HCT116 (cell line): ENCODE results near the gene RETREG1. TPM values are rescaled to one million over a fixed set of nuclear protein-coding genes. Genes with fewer than 3 reads are reported as not detected.

Experiments used
- ATAC-seq: fragments of 200-7000 bp; cut with Tn5 transposase; 2 replicates; pipeline ENCODE4 v1.9.1; 2020; ENCODE audit warnings: mild to moderate bottlenecking, moderate library complexity
- BruUV-seq: library from RNA; stranded (reverse); fragments of 400-500 nt; replicated peaks from 2 replicates; lab custom pipeline; 2021; lab: Mats Ljungman, UMichigan
- CTCF ChIA-PET: fragments of 300-600 bp; sonication (Branson Sonifier 250); formaldehyde crosslinking; loops from one replicate; lab custom pipeline; 2021; ENCODE audit warnings: antibody characterized with exemption; lab: Charles Lee
- POLR2A ChIA-PET: fragments of 300-600, 350-600 bp; sonication (Branson Sonifier 250); formaldehyde crosslinking; loops from one replicate; lab custom pipeline; 2021; ENCODE audit warnings: antibody characterized with exemption; lab: Charles Lee
- RAD21 ChIA-PET, 2 experiments: fragments of 300-600 bp; sonication (Branson Sonifier 250); formaldehyde crosslinking; loops; one replicate each; lab custom pipeline; 2023; ENCODE audit warnings: low total read pairs in 2 of 2; ENCODE audit not compliant: uncharacterized antibody in 2 of 2, unreplicated experiment in 2 of 2, low non-redundant PET in 1 of 2; lab: Charles Lee
- DNase-seq: peaks from one replicate; pipeline ENCODE4 v3.0.0-alpha.2; 2010; ENCODE audit warnings: low read depth, low spot score
- H2AFZ ChIP-seq: fragments of 200-600 bp; shearing (Covaris generic), sonication (generic); 2 replicates; pipeline ENCODE4 v1.6.1; 2017; ENCODE audit warnings: low read depth, mixed run types, mixed read lengths, antibody characterized with exemption, low read length; ENCODE audit not compliant: poor library complexity, severe bottlenecking
- H3K27ac ChIP-seq: 2 replicates; pipeline ENCODE4 v1.5.1; 2012; ENCODE audit warnings: low read depth, low read length
- H3K27me3 ChIP-seq: fragments of 200-600 bp; sonication (generic); 2 replicates; pipeline ENCODE4 v1.6.1; 2016; ENCODE audit warnings: mixed run types, low read length, mixed read lengths; ENCODE audit not compliant: insufficient read depth
- H3K36me3 ChIP-seq, 2 experiments: fragments of 200-500 bp in 1 of 2; fragments of 200-600 bp in 1 of 2; sonication (Bioruptor generic) in 1 of 2; sonication (generic) in 1 of 2; 2 replicates each; pipeline versions ENCODE4 v1.5.1 to v1.6.1; 2014 to 2016; ENCODE audit warnings: low read length in 2 of 2, inconsistent platforms in 1 of 2, mixed read lengths in 1 of 2, mixed run types in 1 of 2; ENCODE audit not compliant: insufficient read depth in 2 of 2, control insufficient read depth in 1 of 2
- H3K4me1 ChIP-seq, 2 experiments: fragments of 200-600 bp in 1 of 2; sonication (generic) in 1 of 2; 2 replicates each; pipeline versions ENCODE4 v1.5.1 to v1.6.1; 2012 to 2017; ENCODE audit warnings: low read length in 2 of 2, inconsistent platforms in 1 of 2, mild to moderate bottlenecking in 1 of 2, mixed read lengths in 1 of 2, mixed run types in 1 of 2, moderate library complexity in 1 of 2; ENCODE audit not compliant: insufficient read depth in 2 of 2, control insufficient read depth in 1 of 2
- H3K4me2 ChIP-seq: fragments of 200-600 bp; sonication (generic); 2 replicates; pipeline ENCODE4 v1.6.1; 2017; ENCODE audit warnings: mixed run types, low read length, mixed read lengths
- H3K4me3 ChIP-seq, 2 experiments: fragments of 200-600 bp in 1 of 2; sonication (generic) in 1 of 2; replicated peaks in 1 of 2; 2 replicates each; pipeline ENCODE4 v1.5.1; 2011 to 2016; ENCODE audit warnings: low read length in 2 of 2, control low read depth in 1 of 2, low read depth in 1 of 2, mild to moderate bottlenecking in 1 of 2, mixed read lengths in 1 of 2, mixed run types in 1 of 2
- H3K79me2 ChIP-seq: fragments of 200-600 bp; sonication (generic); 2 replicates; pipeline ENCODE4 v1.6.1; 2017; ENCODE audit warnings: mild to moderate bottlenecking, mixed run types, low read length, moderate library complexity, mixed read lengths; ENCODE audit not compliant: insufficient read depth
- H3K9ac ChIP-seq: fragments of 200-600 bp; sonication (generic); 2 replicates; pipeline ENCODE4 v1.6.1; 2016; ENCODE audit warnings: low read length, mixed read lengths
- H3K9me2 ChIP-seq: fragments of 200-600 bp; sonication (generic), shearing (Covaris generic); 2 replicates; pipeline ENCODE4 v1.6.1; 2017; ENCODE audit warnings: mixed run types, mild to moderate bottlenecking, moderate library complexity; ENCODE audit not compliant: insufficient read depth
- H3K9me3 ChIP-seq, 2 experiments: fragments of 200-500 bp in 1 of 2; fragments of 200-600 bp in 1 of 2; sonication (Bioruptor generic) in 1 of 2; sonication (generic) in 1 of 2; 2 replicates each; pipeline ENCODE4 v1.6.1; 2014 to 2017; ENCODE audit warnings: low read length in 2 of 2, mixed read lengths in 2 of 2, inconsistent platforms in 1 of 2, low read depth in 1 of 2, mild to moderate bottlenecking in 1 of 2, mixed run types in 1 of 2, moderate library complexity in 1 of 2; ENCODE audit not compliant: control insufficient read depth in 1 of 2, insufficient read depth in 1 of 2
- H4K20me1 ChIP-seq: fragments of 200-600 bp; sonication (generic), shearing (Covaris generic); 2 replicates; pipeline ENCODE4 v1.6.1; 2017; ENCODE audit warnings: mixed run types, mild to moderate bottlenecking, moderate library complexity; ENCODE audit not compliant: insufficient read depth
- CBX3 ChIP-seq: IDR thresholded peaks from 2 replicates; pipeline ENCODE4 v1.6.1; 2012; ENCODE audit warnings: low read depth
- CEBPB ChIP-seq: IDR thresholded peaks from 2 replicates; pipeline ENCODE4 v1.6.1; 2012; ENCODE audit warnings: low read depth
- CTCF ChIP-seq, 3 experiments: fragments of 200-600 bp in 1 of 3; sonication (generic) in 1 of 3; IDR thresholded peaks in 2 of 3; conservative IDR thresholded peaks in 1 of 3; 2 replicates each; pipeline ENCODE4 v1.5.1; 2012 to 2017; ENCODE audit warnings: low read depth in 2 of 3, low read length in 2 of 3, antibody characterized with exemption in 1 of 3, borderline replicate concordance in 1 of 3, control low read depth in 1 of 3, mild to moderate bottlenecking in 1 of 3, mixed read lengths in 1 of 3, mixed run types in 1 of 3, moderate library complexity in 1 of 3; ENCODE audit not compliant: insufficient read depth in 1 of 3
- EGR1 ChIP-seq: IDR thresholded peaks from 2 replicates; pipeline ENCODE4 v1.6.1; 2012; ENCODE audit warnings: low read depth
- EZH2phosphoT487 ChIP-seq: fragments of 200-600 bp; IDR thresholded peaks from 2 replicates; pipeline ENCODE4 v1.6.1; 2018; ENCODE audit warnings: antibody characterized with exemption, borderline replicate concordance
- FOSL1 ChIP-seq: IDR thresholded peaks from 2 replicates; pipeline ENCODE4 v1.6.1; 2012; ENCODE audit warnings: low read depth
- JUND ChIP-seq: IDR thresholded peaks from 2 replicates; pipeline ENCODE4 v1.6.1; 2012
- POLR2AphosphoS5 ChIP-seq: IDR thresholded peaks from 2 replicates; pipeline ENCODE4 v1.6.1; 2011; ENCODE audit warnings: mild to moderate bottlenecking, low read depth, low read length, moderate library complexity
- SIN3A ChIP-seq: IDR thresholded peaks from 2 replicates; pipeline ENCODE4 v1.6.1; 2012; ENCODE audit warnings: low read depth
- SP1 ChIP-seq: IDR thresholded peaks from 2 replicates; pipeline ENCODE4 v1.6.1; 2012; ENCODE audit warnings: low read depth
- SRF ChIP-seq: IDR thresholded peaks from 2 replicates; pipeline ENCODE4 v1.6.1; 2012; ENCODE audit warnings: low read depth
- TCF7L2 ChIP-seq: IDR thresholded peaks from 2 replicates; pipeline ENCODE4 v1.7.0; 2011; ENCODE audit warnings: borderline replicate concordance, inconsistent platforms; ENCODE audit not compliant: insufficient read depth, insufficient read length; ENCODE audit errors: extremely low read depth
- YY1 ChIP-seq: IDR thresholded peaks from 2 replicates; pipeline ENCODE4 v1.6.1; 2011; ENCODE audit warnings: low read length, low read depth, moderate library complexity, mild to moderate bottlenecking; ENCODE audit not compliant: insufficient replicate concordance; ENCODE audit errors: extremely low read depth
- ZFX ChIP-seq: fragments of 450-650 bp; IDR thresholded peaks from 2 replicates; pipeline ENCODE4 v1.6.1; 2017
- ZNF274 ChIP-seq: fragments of 200-500 bp; sonication (Bioruptor generic); IDR thresholded peaks from 2 replicates; pipeline ENCODE4 v1.6.1; 2014; ENCODE audit warnings: mild to moderate bottlenecking, low read depth, low read length, inconsistent platforms
- intact Hi-C: fragments of 100-400 bp; cut with micrococcal nuclease; formaldehyde crosslinking; loops from 2 replicates; pipeline ENCODE4 v1.10.0; 2022
- total RNA-seq: library from RNA; stranded (reverse); gene quantifications from one replicate; pipeline ENCODE4 v1.2.1, GENCODE V29; 2021; ENCODE audit not compliant: unreplicated experiment
- TF ChIP-seq, protein P1 (sequence below): IDR thresholded peaks from 2 replicates; pipeline ENCODE4 v1.6.1; 2012

Gene RETREG1
- total RNA-seq, 1 experiment from 2014 or later: 6.0 TPM

- TF ChIP-seq CEBPB (no peak), POLR2AphosphoS5 (no peak), YY1 (no peak), CTCF (IDR thresholded peaks at IDR 0.05 in 2 of 3, conservative IDR thresholded peaks at IDR 0.05 in 1 of 3; ENCODE audit: borderline replicate concordance in 1 of 3, insufficient read depth in 1 of 3, low read depth in 2 of 3, low read length in 2 of 3) (no peak), SIN3A (no peak), EZH2phosphoT487 (no peak), ZNF274 (no peak), SRF (no peak), CBX3 (no peak), FOSL1 (no peak), ZFX (no peak)
- TF ChIP-seq, protein P1, sequence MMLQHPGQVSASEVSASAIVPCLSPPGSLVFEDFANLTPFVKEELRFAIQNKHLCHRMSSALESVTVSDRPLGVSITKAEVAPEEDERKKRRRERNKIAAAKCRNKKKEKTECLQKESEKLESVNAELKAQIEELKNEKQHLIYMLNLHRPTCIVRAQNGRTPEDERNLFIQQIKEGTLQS: no peak
Measured at GRCh38 chr5:16603295-16603694, 13.5 kb downstream of the RETREG1 start (continued).

- H3K36me3 ChIP-seq: no peaks in the 10 kb centered on the region
- no peaks in the 10 kb centered on the region for H4K20me1 ChIP-seq
- no peak overlapping the region for H3K4me3 ChIP-seq
- ATAC-seq: no peak
- H3K27ac ChIP-seq: no peak overlapping the region
- ChIA-PET RAD21 (no interaction called here), POLR2A (no interaction called here), CTCF (no interaction called here)
- no peaks in the 10 kb centered on the region for H3K9me2 ChIP-seq
- H3K27me3 ChIP-seq: no peaks in the 10 kb centered on the region
- no peak for DNase-seq
- H3K4me2 ChIP-seq: no peak overlapping the region
- no peaks in the 10 kb centered on the region for H3K9me3 ChIP-seq
- no TSS peak for BruUV-seq
- TF ChIP-seq JUND: no peak
- TF ChIP-seq, protein P1: no peak
- no peak for TF ChIP-seq CEBPB
- TF ChIP-seq ZNF274: no peak
- no peak for TF ChIP-seq TCF7L2
- no peak for TF ChIP-seq SRF
- no peak for TF ChIP-seq FOSL1
- TF ChIP-seq SP1: no peak
- no peak for TF ChIP-seq ZFX
- no peak for TF ChIP-seq EGR1
- no peak for TF ChIP-seq YY1
- TF ChIP-seq, all 23 proteins: peak for 0
- H3K4me1 ChIP-seq: 0 out of 4 replicates have a peak, but pooled peaks cover 6% of the 10 kb centered on the region in 2 experiments
- H3K79me2 ChIP-seq: no peaks in the 10 kb centered on the region
- intact Hi-C loops: no loop called here
- H2AFZ ChIP-seq: no peak overlapping the region
- no peak overlapping the region for H3K9ac ChIP-seq
Measured at GRCh38 chr5:16602182-16602581, 14.6 kb downstream of the RETREG1 start.
